ENCODE results near the gene ANKRD65.
"Not testable (repeated sequence)": the region's sequence is repeated elsewhere in the genome, so short reads cannot be mapped to it uniquely, and the experiment has no call there.

DNA sequence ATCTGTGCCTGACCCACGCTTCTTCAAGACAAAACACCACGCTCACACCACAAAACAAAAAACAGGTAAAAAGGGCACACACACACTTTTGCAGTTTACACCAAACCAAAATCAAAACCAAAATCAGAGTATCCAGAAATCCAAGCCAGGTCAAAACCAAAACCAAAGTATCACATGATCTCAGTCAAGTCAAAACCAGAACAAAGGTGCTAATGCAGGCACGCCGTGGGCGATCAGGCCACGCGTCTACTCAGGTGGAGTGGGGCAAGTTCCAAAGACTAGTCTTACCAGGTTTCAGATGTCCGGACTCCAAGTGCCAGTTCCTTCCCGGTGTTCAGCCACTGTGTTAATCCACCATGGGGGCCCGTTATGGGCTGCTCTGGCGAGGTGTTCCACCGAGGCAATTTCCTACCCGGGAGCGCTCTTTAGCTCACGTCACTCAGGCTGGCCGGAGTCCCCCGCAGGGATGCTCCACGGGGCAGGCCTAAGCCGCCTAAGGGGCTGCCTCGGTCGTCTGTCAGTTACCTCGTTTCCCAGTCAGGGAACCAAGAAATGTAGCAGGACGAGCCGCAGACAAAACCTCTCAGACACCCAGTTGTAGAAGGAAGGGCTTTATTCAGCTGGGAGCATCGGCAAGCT is 3.1 kb downstream of the ANKRD65 start:
- TF ChIP-seq POLR2AphosphoS5 (IDR thresholded peaks at IDR 0.05; ENCODE audit: low read depth); CTCF (IDR thresholded peaks at IDR 0.05; ENCODE audit: insufficient read depth, low read length): not testable (repeated sequence)
- TF ChIP-seq, protein P1, sequence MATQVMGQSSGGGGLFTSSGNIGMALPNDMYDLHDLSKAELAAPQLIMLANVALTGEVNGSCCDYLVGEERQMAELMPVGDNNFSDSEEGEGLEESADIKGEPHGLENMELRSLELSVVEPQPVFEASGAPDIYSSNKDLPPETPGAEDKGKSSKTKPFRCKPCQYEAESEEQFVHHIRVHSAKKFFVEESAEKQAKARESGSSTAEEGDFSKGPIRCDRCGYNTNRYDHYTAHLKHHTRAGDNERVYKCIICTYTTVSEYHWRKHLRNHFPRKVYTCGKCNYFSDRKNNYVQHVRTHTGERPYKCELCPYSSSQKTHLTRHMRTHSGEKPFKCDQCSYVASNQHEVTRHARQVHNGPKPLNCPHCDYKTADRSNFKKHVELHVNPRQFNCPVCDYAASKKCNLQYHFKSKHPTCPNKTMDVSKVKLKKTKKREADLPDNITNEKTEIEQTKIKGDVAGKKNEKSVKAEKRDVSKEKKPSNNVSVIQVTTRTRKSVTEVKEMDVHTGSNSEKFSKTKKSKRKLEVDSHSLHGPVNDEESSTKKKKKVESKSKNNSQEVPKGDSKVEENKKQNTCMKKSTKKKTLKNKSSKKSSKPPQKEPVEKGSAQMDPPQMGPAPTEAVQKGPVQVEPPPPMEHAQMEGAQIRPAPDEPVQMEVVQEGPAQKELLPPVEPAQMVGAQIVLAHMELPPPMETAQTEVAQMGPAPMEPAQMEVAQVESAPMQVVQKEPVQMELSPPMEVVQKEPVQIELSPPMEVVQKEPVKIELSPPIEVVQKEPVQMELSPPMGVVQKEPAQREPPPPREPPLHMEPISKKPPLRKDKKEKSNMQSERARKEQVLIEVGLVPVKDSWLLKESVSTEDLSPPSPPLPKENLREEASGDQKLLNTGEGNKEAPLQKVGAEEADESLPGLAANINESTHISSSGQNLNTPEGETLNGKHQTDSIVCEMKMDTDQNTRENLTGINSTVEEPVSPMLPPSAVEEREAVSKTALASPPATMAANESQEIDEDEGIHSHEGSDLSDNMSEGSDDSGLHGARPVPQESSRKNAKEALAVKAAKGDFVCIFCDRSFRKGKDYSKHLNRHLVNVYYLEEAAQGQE (IDR thresholded peaks at IDR 0.05; ENCODE audit: insufficient replicate concordance, low read depth), result not testable (repeated sequence)
